SK-N-SH treated with all-trans-retinoic acid at 6 μM for 48 hours (cell line): ENCODE measurements around the gene STX11.

Source experiments
- ATAC-seq: fragments of 200-7000 bp; cut with Tn5 transposase; 3 replicates; pipeline ENCODE4 v1.9.1; 2020; ENCODE audit warnings: mild to moderate bottlenecking, moderate library complexity
- ARNTL ChIP-seq: fragments of 450-650 bp; formaldehyde crosslinking; IDR thresholded peaks from 2 replicates; pipeline ENCODE4 v1.5.0; 2020; ENCODE audit warnings: low read depth, mild to moderate bottlenecking, moderate library complexity, borderline replicate concordance
- BACH2 ChIP-seq: fragments of 250-450 bp; sonication (Bioruptor Pico); IDR thresholded peaks from 2 replicates; pipeline ENCODE4 v1.9.0; 2021; ENCODE audit warnings: mild to moderate bottlenecking, borderline replicate concordance
- CREB5 ChIP-seq: fragments of 250-450 bp; sonication (Bioruptor Pico); IDR thresholded peaks from 2 replicates; pipeline ENCODE4 v1.5.1; 2020; ENCODE audit warnings: low read depth, mild to moderate bottlenecking, moderate library complexity
- CSDC2 ChIP-seq: fragments of 250-450 bp; sonication (Bioruptor Pico); IDR thresholded peaks from 2 replicates; pipeline ENCODE4 v1.5.0; 2020; ENCODE audit warnings: mild to moderate bottlenecking, moderate library complexity
- GLIS3 ChIP-seq: fragments of 250-450 bp; sonication (Bioruptor Pico); IDR thresholded peaks from 2 replicates; pipeline ENCODE4 v1.5.0; 2020; ENCODE audit warnings: mild to moderate bottlenecking, moderate library complexity
- ISL1 ChIP-seq: fragments of 250-450 bp; sonication (Bioruptor Pico); IDR thresholded peaks from 2 replicates; pipeline ENCODE4 v2.1.2; 2022; ENCODE audit warnings: mild to moderate bottlenecking, moderate library complexity
- OSR1 ChIP-seq: fragments of 250-450 bp; sonication (Bioruptor Pico); IDR thresholded peaks from 2 replicates; pipeline ENCODE4 v1.8.0; 2022; ENCODE audit warnings: moderate library complexity, mild to moderate bottlenecking, inconsistent platforms
- PATZ1 ChIP-seq: fragments of 250-450 bp; sonication (Bioruptor Pico); IDR thresholded peaks from 2 replicates; pipeline ENCODE4 v1.8.0; 2020; ENCODE audit warnings: mild to moderate bottlenecking, moderate library complexity, borderline replicate concordance
- PPARA ChIP-seq: fragments of 250-450 bp; sonication (Bioruptor Pico); IDR thresholded peaks from 2 replicates; pipeline ENCODE4 v1.5.0; 2020; ENCODE audit warnings: mild to moderate bottlenecking, borderline replicate concordance
- RARB ChIP-seq: fragments of 250-450 bp; sonication (Bioruptor Pico); IDR thresholded peaks from 2 replicates; pipeline ENCODE4 v1.8.0; 2021; ENCODE audit warnings: mild to moderate bottlenecking, moderate library complexity
- SNAI2 ChIP-seq: fragments of 250-450 bp; sonication (Bioruptor Pico); IDR thresholded peaks from 2 replicates; pipeline ENCODE4 v1.5.0; 2020; ENCODE audit warnings: mild to moderate bottlenecking, moderate library complexity
- TCF4 ChIP-seq: fragments of 250-450 bp; sonication (Bioruptor Pico); IDR thresholded peaks from 2 replicates; pipeline ENCODE4 v1.8.0; 2021; ENCODE audit warnings: mild to moderate bottlenecking, moderate library complexity, borderline replicate concordance
- TOX ChIP-seq: fragments of 250-450 bp; sonication (Bioruptor Pico); IDR thresholded peaks from 2 replicates; pipeline ENCODE4 v1.8.0; 2021; ENCODE audit warnings: mild to moderate bottlenecking, moderate library complexity, borderline replicate concordance
- ZC3H10 ChIP-seq: fragments of 250-450 bp; sonication (Bioruptor Pico); IDR thresholded peaks from 2 replicates; pipeline ENCODE4 v1.5.1; 2021; ENCODE audit warnings: mild to moderate bottlenecking, moderate library complexity
- ZFP3 ChIP-seq: fragments of 250-450 bp; sonication (Bioruptor Pico); IDR thresholded peaks from 2 replicates; pipeline ENCODE4 v1.5.0; 2020; ENCODE audit warnings: mild to moderate bottlenecking, moderate library complexity
- ZFP30 ChIP-seq: fragments of 450-650 bp; formaldehyde crosslinking; IDR thresholded peaks from 2 replicates; pipeline ENCODE4 v1.5.0; 2022; ENCODE audit warnings: mild to moderate bottlenecking, moderate library complexity
- ZNF565 ChIP-seq: fragments of 450-650 bp; formaldehyde crosslinking; conservative IDR thresholded peaks from 2 replicates; pipeline ENCODE4 v1.5.0; 2020; ENCODE audit warnings: low read depth, mild to moderate bottlenecking, moderate library complexity
- ZNF70 ChIP-seq: fragments of 450-650 bp; formaldehyde crosslinking; IDR thresholded peaks from 2 replicates; pipeline ENCODE4 v1.5.0; 2020; ENCODE audit warnings: mild to moderate bottlenecking, moderate library complexity
- TF ChIP-seq, protein P1 (sequence below): fragments of 250-450 bp; sonication (Bioruptor Pico); IDR thresholded peaks from 2 replicates; pipeline ENCODE4 v1.5.1; 2021; ENCODE audit warnings: mild to moderate bottlenecking, moderate library complexity
- TF ChIP-seq, protein P2 (sequence below): fragments of 250-450 bp; sonication (Bioruptor Pico); IDR thresholded peaks from 2 replicates; pipeline ENCODE4 v1.8.0; 2021; ENCODE audit warnings: low read depth, mild to moderate bottlenecking, moderate library complexity, borderline replicate concordance
- TF ChIP-seq, protein P3 (sequence below): fragments of 250-450 bp; sonication (Bioruptor Pico); IDR thresholded peaks from 2 replicates; pipeline ENCODE4 v1.5.0; 2020; ENCODE audit warnings: mild to moderate bottlenecking, moderate library complexity

Gene STX11

GRCh38 chr6:144170044-144170443 is 19.7 kb downstream of the STX11 start (continued):
- TF ChIP-seq ZC3H10 (CRISPR knock-in tag) (no peak), TCF4 (CRISPR knock-in tag) (no peak), ZFP30 (CRISPR knock-in tag) (no peak)
- TF ChIP-seq, all 23 proteins: peak for 0

DNA sequence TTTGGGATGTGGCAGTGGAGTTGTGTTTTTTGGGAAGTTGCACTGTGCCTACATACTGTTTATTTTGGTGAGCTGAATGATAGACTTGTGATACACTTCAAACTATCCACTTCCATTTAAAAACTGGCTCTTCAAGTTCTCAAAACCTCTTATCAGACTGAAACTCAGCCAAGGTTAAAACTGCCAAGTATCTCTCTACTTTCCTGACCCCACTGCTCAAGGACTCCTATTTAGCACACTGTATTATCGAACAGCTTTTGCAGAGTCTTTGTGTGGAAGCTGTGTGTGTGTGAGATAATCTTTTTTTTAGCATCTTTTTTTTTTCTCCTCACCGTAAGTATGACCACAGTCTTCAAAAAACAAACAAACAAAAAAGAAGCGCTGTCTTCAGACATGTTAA is 21.1 kb downstream of the STX11 start:
- no peak for ATAC-seq
- TF ChIP-seq, protein P1, sequence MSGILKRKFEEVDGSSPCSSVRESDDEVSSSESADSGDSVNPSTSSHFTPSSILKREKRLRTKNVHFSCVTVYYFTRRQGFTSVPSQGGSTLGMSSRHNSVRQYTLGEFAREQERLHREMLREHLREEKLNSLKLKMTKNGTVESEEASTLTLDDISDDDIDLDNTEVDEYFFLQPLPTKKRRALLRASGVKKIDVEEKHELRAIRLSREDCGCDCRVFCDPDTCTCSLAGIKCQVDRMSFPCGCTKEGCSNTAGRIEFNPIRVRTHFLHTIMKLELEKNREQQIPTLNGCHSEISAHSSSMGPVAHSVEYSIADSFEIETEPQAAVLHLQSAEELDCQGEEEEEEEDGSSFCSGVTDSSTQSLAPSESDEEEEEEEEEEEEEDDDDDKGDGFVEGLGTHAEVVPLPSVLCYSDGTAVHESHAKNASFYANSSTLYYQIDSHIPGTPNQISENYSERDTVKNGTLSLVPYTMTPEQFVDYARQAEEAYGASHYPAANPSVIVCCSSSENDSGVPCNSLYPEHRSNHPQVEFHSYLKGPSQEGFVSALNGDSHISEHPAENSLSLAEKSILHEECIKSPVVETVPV, result no peak
- TF ChIP-seq CSDC2 (CRISPR knock-in tag) (no peak), ARNTL (CRISPR knock-in tag) (no peak), ISL1 (no peak), OSR1 (CRISPR knock-in tag) (no peak), BACH2 (no peak), ZNF70 (CRISPR knock-in tag) (no peak), RARB (CRISPR knock-in tag) (no peak), PPARA (no peak), ZNF565 (CRISPR knock-in tag) (no peak), ZC3H10 (CRISPR knock-in tag) (no peak), PATZ1 (CRISPR knock-in tag) (no peak), TCF4 (CRISPR knock-in tag) (no peak), ZFP30 (CRISPR knock-in tag) (no peak), CREB5 (CRISPR knock-in tag) (no peak), TOX (CRISPR knock-in tag) (no peak), SNAI2 (CRISPR knock-in tag) (no peak), GLIS3 (no peak)
- TF ChIP-seq, protein P2, sequence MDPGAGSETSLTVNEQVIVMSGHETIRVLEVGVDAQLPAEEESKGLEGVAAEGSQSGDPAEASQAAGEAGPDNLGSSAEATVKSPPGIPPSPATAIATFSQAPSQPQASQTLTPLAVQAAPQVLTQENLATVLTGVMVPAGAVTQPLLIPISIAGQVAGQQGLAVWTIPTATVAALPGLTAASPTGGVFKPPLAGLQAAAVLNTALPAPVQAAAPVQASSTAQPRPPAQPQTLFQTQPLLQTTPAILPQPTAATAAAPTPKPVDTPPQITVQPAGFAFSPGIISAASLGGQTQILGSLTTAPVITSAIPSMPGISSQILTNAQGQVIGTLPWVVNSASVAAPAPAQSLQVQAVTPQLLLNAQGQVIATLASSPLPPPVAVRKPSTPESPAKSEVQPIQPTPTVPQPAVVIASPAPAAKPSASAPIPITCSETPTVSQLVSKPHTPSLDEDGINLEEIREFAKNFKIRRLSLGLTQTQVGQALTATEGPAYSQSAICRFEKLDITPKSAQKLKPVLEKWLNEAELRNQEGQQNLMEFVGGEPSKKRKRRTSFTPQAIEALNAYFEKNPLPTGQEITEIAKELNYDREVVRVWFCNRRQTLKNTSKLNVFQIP (CRISPR knock-in tag), result no peak
- TF ChIP-seq, protein P3, sequence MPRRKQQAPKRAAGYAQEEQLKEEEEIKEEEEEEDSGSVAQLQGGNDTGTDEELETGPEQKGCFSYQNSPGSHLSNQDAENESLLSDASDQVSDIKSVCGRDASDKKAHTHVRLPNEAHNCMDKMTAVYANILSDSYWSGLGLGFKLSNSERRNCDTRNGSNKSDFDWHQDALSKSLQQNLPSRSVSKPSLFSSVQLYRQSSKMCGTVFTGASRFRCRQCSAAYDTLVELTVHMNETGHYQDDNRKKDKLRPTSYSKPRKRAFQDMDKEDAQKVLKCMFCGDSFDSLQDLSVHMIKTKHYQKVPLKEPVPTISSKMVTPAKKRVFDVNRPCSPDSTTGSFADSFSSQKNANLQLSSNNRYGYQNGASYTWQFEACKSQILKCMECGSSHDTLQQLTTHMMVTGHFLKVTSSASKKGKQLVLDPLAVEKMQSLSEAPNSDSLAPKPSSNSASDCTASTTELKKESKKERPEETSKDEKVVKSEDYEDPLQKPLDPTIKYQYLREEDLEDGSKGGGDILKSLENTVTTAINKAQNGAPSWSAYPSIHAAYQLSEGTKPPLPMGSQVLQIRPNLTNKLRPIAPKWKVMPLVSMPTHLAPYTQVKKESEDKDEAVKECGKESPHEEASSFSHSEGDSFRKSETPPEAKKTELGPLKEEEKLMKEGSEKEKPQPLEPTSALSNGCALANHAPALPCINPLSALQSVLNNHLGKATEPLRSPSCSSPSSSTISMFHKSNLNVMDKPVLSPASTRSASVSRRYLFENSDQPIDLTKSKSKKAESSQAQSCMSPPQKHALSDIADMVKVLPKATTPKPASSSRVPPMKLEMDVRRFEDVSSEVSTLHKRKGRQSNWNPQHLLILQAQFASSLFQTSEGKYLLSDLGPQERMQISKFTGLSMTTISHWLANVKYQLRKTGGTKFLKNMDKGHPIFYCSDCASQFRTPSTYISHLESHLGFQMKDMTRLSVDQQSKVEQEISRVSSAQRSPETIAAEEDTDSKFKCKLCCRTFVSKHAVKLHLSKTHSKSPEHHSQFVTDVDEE (CRISPR knock-in tag), result no peak

- no peak for ATAC-seq
- TF ChIP-seq SNAI2 (CRISPR knock-in tag) (no peak), TCF4 (CRISPR knock-in tag) (no peak), ZFP3 (CRISPR knock-in tag) (no peak), CSDC2 (CRISPR knock-in tag) (no peak), ZC3H10 (CRISPR knock-in tag) (no peak), TOX (CRISPR knock-in tag) (no peak)
These were observed 23.7 kb downstream of the STX11 start for GRCh38 chr6:144174006-144174405.
